ENCODE measurements around the gene SELENOI.

- TF ChIP-seq CTCF (IDR thresholded peaks at IDR 0.05 in 2 of 3, conservative IDR thresholded peaks at IDR 0.05 in 1 of 3; ENCODE audit: borderline replicate concordance in 1 of 3, insufficient read depth in 1 of 3, low read depth in 2 of 3, low read length in 2 of 3) (no peak), EZH2 (IDR thresholded peaks at IDR 0.05) (no peak), POLR2A (IDR thresholded peaks at IDR 0.05; ENCODE audit: borderline replicate concordance, extremely low read depth, insufficient read depth, insufficient read length) (no peak), ATF3 (IDR thresholded peaks at IDR 0.05) (no peak), EZH2phosphoT487 (IDR thresholded peaks at IDR 0.05; ENCODE audit: borderline replicate concordance) (no peak), ZFX (IDR thresholded peaks at IDR 0.05) (no peak), MAX (IDR thresholded peaks at IDR 0.05) (no peak), RAD21 (IDR thresholded peaks at IDR 0.05; ENCODE audit: low read depth) (no peak), SIN3A (IDR thresholded peaks at IDR 0.05; ENCODE audit: low read depth) (no peak), REST (IDR thresholded peaks at IDR 0.05; ENCODE audit: low read depth) (no peak), CEBPB (IDR thresholded peaks at IDR 0.05; ENCODE audit: low read depth) (no peak), ZNF274 (IDR thresholded peaks at IDR 0.05; ENCODE audit: low read depth, low read length) (no peak)
Measured at GRCh38 chr2:26387189-26387588, 41.2 kb downstream of the SELENOI start.

All from HCT116 (cell line).